GM21515 (cell line): ENCODE measurements around the gene SCOC.

Source experiments
- ATAC-seq: cut with Tn5 transposase; IDR thresholded peaks from one replicate; pipeline ENCODE4 v1.9.1; 2021; ENCODE audit not compliant: unreplicated experiment

SCOC gene

GRCh38 chr4:140373328-140374129 lies at the start of gene SCOC:
Gene SCOC, plus strand, starts transcription at chr4:140373646. Its CDS starts 5,525 bp downstream, at chr4:140379171.
- ATAC-seq, result peak; percentile 93

- no peak for ATAC-seq
These were observed 47.0 kb upstream of the SCOC start for GRCh38 chr4:140326395-140326993.

GRCh38 chr4:140330311-140330900 lies 43.0 kb upstream of the SCOC start:
- ATAC-seq, result no peak

- no peak for ATAC-seq
These were observed 42.2 kb upstream of the SCOC start for GRCh38 chr4:140331245-140331644.

- ATAC-seq, result no peak
These were observed 41.6 kb upstream of the SCOC start for GRCh38 chr4:140331876-140332275.

- no peak for ATAC-seq
These were observed 40.7 kb upstream of the SCOC start for GRCh38 chr4:140332734-140333133.

GRCh38 chr4:140333523-140333922 lies 39.9 kb upstream of the SCOC start:
- no peak for ATAC-seq

GRCh38 chr4:140335076-140335475 lies 38.4 kb upstream of the SCOC start:
- ATAC-seq, result no peak

- no peak for ATAC-seq
These were observed 36.7 kb upstream of the SCOC start for GRCh38 chr4:140336730-140337129.

- ATAC-seq, result no peak
These were observed 30.8 kb upstream of the SCOC start for GRCh38 chr4:140342620-140343019.

- no peak for ATAC-seq
These were observed 30.1 kb upstream of the SCOC start for GRCh38 chr4:140343303-140343702.

GRCh38 chr4:140344101-140344500 lies 29.3 kb upstream of the SCOC start:
- ATAC-seq, result no peak

- no peak for ATAC-seq
These were observed 28.8 kb upstream of the SCOC start for GRCh38 chr4:140344621-140345020.

- no peak for ATAC-seq
These were observed 27.3 kb upstream of the SCOC start for GRCh38 chr4:140346136-140346535.

- no peak for ATAC-seq
These were observed 23.6 kb upstream of the SCOC start for GRCh38 chr4:140349816-140350215.

- ATAC-seq, result no peak
These were observed 22.1 kb upstream of the SCOC start for GRCh38 chr4:140351093-140352075.

GRCh38 chr4:140353786-140354185 lies 19.7 kb upstream of the SCOC start:
- no peak for ATAC-seq

- no peak for ATAC-seq
These were observed 18.2 kb upstream of the SCOC start for GRCh38 chr4:140355288-140355687.

GRCh38 chr4:140357868-140358267 lies 15.6 kb upstream of the SCOC start:
- ATAC-seq, result no peak

GRCh38 chr4:140358281-140358680 lies 15.2 kb upstream of the SCOC start:
- ATAC-seq, result no peak
